ENCODE results near the gene CECR2.

CECR2 gene

DNA sequence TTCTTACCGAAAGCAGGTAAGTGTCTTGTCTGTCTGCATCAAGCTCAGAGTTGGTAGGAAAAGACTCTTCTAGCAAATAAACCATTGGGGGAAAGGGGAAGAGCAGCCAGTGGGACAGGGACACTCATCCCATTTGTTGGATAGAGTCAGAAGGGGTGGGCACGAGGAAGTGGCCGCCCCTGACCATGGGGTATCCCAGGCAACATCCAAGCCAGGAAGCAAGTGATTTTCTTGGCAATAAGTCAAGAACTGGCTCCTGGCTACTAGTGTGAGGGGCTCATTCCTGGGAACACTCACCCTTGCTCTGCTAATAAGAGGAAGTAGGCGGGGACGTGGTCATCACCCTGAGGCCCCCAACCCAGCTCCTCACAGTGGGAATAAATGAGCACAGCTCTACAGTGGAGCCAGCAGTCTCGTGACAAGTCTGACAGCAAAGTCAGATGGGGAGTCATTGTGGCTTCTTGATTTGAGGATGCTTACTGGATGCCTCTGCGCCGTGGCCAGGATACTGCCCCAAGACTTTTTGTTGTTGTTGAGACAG lies 200.8 kb downstream of the CECR2 start:
- DNase-seq (ENCODE audit: low read depth, low spot score): no peak

DNA sequence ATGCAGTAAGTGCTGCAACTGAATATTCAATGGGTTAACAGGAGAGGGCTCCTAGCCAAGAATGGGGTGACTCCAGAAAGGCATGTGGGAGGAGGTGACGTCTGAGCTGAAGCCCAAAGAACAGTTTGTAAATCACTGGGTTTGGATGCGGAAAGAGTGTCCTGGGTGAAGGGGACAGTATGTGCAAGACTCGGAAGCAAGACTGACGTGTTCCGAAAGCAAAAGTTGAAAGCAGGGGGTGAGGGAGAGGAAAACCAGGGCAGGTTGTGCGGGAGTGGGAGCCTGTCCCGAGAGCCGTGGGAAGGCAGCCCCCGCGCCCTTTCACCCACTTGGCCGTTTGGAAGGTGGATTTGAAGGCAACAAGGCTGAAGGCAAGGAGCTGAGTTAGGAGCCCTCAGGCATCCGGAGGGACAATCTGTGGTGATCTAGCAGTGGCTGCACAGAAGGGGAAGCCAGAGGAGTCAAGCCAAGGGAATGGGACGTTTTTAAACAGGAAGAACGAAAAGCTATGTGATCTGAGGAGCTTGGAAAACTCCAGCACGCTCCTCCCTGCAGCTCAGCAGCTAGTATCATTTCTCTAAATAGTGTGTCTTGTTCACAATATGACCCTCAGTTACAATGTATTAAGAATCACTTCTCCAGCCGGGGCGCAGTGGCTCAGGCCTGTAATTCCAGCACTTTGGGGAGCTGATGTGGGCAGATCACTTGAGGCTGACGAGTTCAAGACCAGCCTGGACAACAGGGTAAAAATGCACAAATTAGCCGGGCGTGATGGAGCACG lies 201.8 kb downstream of the CECR2 start:
- no peak for DNase-seq (ENCODE audit: low read depth, low spot score)

- no peak for DNase-seq (ENCODE audit: low read depth, low spot score)
Observed at GRCh38 chr22:17575151-17575550, 205.9 kb downstream of the CECR2 start.

GRCh38 chr22:17575681-17576080 lies 206.4 kb downstream of the CECR2 start:
- no peak for DNase-seq (ENCODE audit: low read depth, low spot score)

- no peak for DNase-seq (ENCODE audit: low read depth, low spot score)
Observed at GRCh38 chr22:17576470-17576869, 207.2 kb downstream of the CECR2 start.

GRCh38 chr22:17578136-17578754 lies 209.0 kb downstream of the CECR2 start:
- DNase-seq (ENCODE audit: low read depth, low spot score): no peak

DNA sequence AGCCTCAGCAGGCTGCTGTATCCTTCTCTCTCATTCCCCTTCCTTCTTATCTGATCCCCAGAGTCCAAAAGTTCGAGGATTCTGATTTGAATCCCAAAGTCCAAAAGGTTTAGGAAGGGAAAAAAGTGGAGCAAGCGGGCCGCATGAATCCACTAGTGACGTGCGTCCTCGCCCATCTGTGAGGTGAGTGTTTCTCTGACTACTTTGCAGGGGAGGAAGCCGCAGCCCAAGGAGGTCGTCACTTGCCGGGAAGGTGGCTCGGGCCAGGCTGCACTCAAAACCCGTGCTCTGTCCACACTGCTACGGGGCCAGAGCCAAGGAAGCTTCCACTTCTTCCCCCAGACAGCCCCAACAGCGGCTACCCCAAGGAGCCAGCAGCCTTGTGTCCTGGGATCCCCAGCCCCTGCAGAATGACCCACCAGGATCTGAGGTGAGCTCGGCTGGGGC lies 210.3 kb downstream of the CECR2 start:
- DNase-seq (ENCODE audit: low read depth, low spot score): no peak

- DNase-seq (ENCODE audit: low read depth, low spot score): no peak
Observed at GRCh38 chr22:17580441-17581031, 211.3 kb downstream of the CECR2 start.

GRCh38 chr22:17581056-17581455 lies 211.8 kb downstream of the CECR2 start:
- DNase-seq (ENCODE audit: low read depth, low spot score): no peak

DNA sequence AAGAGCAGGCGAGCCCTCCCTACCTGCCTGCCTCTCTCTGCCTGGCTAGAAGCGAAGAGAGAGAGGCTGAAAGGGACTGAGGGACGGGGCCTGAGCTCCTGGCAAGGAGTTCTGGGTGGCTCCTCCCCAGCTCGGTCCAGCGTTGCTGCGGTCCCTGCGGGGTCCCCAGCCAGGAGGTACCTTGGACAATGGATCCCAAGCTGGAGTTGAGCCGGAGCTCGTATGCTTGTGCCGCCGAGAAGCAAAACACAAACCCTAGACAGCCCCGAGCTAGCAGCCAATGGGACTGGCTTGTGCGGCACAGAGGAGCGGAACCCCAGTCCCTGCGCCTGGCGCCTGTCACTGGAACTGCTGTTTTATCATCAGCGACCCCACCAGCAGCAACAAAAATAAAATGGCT lies 212.4 kb downstream of the CECR2 start:
- DNase-seq (ENCODE audit: low read depth, low spot score): no peak

GRCh38 chr22:17583151-17583550 lies 213.9 kb downstream of the CECR2 start:
- no peak for DNase-seq (ENCODE audit: low read depth, low spot score)

GRCh38 chr22:17586831-17587440 lies 217.7 kb downstream of the CECR2 start:
- no peak for DNase-seq (ENCODE audit: low read depth, low spot score)

- no peak for DNase-seq (ENCODE audit: low read depth, low spot score)
Observed at GRCh38 chr22:17587629-17588028, 218.4 kb downstream of the CECR2 start.

GRCh38 chr22:17588606-17589005 lies 219.3 kb downstream of the CECR2 start:
- no peak for DNase-seq (ENCODE audit: low read depth, low spot score)

DNA sequence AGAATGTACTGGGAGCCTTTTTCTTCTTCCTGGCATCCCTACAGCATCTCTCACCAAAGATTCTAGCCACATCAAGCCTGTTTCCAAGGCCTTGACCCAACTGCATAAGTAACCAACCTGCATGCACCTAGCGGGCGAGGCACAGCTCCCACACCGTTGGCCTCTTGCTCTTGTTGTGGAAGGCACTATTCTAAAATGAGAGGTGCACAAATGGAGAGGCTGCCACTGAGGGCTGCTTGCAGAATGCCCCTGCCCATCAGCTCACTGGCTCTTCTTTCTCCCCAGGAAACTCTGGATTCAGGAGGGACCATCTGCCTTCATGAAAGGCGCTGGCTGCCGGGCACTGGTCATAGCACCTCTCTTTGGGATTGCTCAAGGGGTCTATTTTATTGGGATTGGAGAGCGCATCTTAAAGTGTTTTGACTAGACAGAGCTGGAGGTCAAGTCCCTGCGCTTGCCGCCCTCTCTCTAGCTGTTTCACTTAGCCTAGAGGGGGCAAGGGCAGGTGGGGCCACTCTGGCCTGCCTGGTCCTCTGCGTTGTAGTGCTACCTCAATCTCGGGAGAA lies 220.6 kb downstream of the CECR2 start:
- DNase-seq (ENCODE audit: low read depth, low spot score): no peak

DNA sequence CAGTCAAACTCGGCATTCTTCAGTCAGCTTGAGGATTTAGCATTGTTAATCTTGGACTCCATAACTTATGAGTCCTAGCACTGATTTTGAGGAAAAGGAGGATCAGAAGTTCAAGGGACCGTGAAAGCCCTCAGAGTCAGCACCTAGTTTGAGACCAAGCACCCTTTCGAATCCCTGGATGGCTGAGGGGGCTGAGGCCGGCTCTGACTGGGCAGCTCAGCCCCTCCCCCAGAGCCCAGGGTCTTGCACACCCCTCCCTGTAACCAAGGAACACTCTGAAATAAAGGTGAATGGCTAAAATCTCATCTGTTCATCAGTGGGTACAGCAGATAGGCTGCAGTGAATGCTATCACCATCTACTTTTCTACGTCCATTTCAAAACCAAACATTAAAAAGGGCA lies 221.3 kb downstream of the CECR2 start:
- DNase-seq (ENCODE audit: low read depth, low spot score): no peak

GRCh38 chr22:17592201-17592600 lies 222.9 kb downstream of the CECR2 start:
- DNase-seq (ENCODE audit: low read depth, low spot score): no peak

- no peak for DNase-seq (ENCODE audit: low read depth, low spot score)
Observed at GRCh38 chr22:17596226-17596625, 227.0 kb downstream of the CECR2 start.

DNA sequence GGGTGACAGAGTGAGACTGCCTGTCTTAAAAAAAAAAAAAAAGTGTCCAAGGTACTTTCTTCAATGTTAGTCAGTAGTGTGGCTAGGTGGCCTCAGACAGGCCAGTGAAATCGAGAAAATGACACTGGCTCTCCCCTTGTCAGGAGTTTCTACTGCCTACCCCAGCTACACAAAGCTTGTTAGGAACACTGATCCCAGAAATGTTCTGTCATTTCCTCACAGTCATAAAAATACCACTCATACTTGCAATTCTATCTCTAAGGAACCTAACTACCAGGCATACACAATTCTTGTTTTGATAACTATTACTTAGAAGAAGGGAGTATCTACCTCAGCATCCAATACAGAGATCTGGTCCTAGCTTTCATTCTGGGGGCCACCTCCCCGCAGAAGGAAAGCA lies 228.0 kb downstream of the CECR2 start:
- DNase-seq (ENCODE audit: low read depth, low spot score): no peak

GRCh38 chr22:17598318-17598717 lies 229.1 kb downstream of the CECR2 start:
- DNase-seq (ENCODE audit: low read depth, low spot score): no peak

DNA sequence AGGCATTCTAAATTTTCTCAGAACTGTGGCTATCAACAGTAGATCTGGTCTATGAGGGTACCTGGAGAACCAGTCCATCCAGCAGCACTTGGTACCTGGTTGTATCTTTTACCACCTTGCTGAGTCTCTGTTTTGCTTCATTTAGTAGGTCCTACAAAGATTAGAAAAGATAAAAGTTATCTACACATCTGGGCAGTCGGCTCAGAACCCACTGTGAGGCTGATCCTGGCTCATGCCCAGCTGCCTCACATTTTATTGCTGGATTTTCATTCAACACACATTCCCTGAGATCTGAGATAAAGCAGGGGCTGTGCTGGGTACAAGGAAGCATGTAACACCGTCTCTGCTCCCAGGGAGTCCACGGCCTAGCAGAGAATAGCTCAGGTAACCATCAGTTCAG lies 231.8 kb downstream of the CECR2 start:
- no peak for DNase-seq (ENCODE audit: low read depth, low spot score)

- no peak for DNase-seq (ENCODE audit: low read depth, low spot score)
Observed at GRCh38 chr22:17603668-17604067, 234.4 kb downstream of the CECR2 start.
